HFF-Myc (cell line): Measurements from ENCODE around the gene ZGPAT.
"Not testable (repeated sequence)": the region's sequence is repeated elsewhere in the genome, so short reads cannot be mapped to it uniquely, and the experiment has no call there.

Source experiments
- DNase-seq: peaks from one replicate; pipeline ENCODE4 v3.0.0-alpha.2; 2011; ENCODE audit warnings: low read depth; ENCODE audit errors: extremely low read depth
- H3K4me3 ChIP-seq: replicated peaks from 2 replicates; pipeline ENCODE4 v1.5.1; 2011; ENCODE audit warnings: low read depth, mild to moderate bottlenecking, control low read depth, low read length
- TF ChIP-seq, protein P1 (sequence below): IDR thresholded peaks from 2 replicates; pipeline ENCODE4 v1.5.1; 2012; ENCODE audit warnings: mild to moderate bottlenecking, low read depth, low read length, control low read depth; ENCODE audit errors: missing control alignments

The ZGPAT gene

DNA sequence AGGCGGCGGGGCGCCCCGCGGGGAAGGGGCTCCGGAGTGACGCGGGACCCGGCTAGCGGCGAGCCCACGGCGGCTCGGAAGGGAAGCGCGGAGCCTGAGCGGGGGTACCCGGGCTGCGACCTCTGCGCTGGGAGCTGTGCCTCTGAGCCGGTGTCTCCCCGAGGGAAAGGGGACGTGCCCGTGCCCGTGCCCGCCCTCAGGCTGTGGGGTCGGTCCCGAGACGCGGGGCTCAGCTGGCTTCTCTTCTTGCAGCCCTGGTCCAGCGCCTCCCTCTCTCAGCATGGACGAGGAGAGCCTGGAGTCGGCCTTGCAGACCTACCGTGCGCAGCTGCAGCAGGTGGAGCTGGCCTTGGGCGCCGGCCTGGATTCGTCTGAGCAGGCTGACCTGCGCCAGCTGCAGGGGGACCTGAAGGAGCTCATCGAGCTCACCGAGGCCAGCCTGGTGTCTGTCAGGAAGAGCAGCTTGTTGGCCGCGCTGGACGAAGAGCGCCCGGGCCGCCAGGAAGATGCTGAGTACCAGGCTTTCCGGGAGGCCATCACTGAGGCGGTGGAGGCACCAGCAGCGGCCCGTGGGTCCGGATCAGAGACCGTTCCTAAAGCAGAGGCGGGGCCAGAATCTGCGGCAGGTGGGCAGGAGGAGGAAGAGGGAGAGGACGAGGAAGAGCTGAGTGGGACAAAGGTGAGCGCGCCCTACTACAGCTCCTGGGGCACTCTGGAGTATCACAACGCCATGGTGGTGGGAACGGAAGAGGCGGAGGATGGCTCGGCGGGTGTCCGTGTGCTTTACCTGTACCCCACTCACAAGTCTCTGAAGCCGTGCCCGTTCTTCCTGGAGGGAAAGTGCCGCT, 686 bp downstream of the ZGPAT start:
- no peak for DNase-seq
- TF ChIP-seq, protein P1, sequence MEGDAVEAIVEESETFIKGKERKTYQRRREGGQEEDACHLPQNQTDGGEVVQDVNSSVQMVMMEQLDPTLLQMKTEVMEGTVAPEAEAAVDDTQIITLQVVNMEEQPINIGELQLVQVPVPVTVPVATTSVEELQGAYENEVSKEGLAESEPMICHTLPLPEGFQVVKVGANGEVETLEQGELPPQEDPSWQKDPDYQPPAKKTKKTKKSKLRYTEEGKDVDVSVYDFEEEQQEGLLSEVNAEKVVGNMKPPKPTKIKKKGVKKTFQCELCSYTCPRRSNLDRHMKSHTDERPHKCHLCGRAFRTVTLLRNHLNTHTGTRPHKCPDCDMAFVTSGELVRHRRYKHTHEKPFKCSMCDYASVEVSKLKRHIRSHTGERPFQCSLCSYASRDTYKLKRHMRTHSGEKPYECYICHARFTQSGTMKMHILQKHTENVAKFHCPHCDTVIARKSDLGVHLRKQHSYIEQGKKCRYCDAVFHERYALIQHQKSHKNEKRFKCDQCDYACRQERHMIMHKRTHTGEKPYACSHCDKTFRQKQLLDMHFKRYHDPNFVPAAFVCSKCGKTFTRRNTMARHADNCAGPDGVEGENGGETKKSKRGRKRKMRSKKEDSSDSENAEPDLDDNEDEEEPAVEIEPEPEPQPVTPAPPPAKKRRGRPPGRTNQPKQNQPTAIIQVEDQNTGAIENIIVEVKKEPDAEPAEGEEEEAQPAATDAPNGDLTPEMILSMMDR, result no peak
- H3K4me3 ChIP-seq, result peak overlapping the region; percentile 90

GRCh38 chr20:63709149-63709527, 1.3 kb downstream of the ZGPAT start:
- TF ChIP-seq, protein P1, result no peak
- H3K4me3 ChIP-seq, result peak overlapping the region; percentile 90
- no peak for DNase-seq

GRCh38 chr20:63711085-63711645, 3.3 kb downstream of the ZGPAT start:
- TF ChIP-seq, protein P1, result no peak
- no peak for DNase-seq
- no peak overlapping the region for H3K4me3 ChIP-seq

DNA sequence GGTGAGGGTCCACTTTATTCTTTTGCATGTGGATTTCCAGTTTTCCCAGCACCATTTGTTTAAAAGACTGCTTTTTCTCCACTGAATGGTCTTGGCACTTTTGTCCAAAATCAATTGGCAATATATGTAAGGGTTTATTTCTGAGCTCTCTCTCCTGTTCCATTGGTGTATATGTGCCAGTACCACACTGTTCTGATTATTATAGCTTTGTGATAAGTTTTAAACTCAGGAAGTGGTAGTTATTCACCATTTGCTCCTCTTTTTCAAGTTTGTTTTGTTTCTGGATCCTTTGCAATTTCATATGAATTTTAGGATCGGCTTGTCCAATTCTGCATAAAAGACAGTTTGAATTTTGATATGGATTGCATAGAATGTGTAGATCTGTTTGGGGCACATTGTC, 4.4 kb downstream of the ZGPAT start:
- no peak overlapping the region for H3K4me3 ChIP-seq
- DNase-seq, result no peak
- TF ChIP-seq, protein P1, result no peak

GRCh38 chr20:63714858-63715257, 7.0 kb downstream of the ZGPAT start:
- TF ChIP-seq, protein P1, result no peak
- H3K4me3 ChIP-seq, result no peak overlapping the region

DNA sequence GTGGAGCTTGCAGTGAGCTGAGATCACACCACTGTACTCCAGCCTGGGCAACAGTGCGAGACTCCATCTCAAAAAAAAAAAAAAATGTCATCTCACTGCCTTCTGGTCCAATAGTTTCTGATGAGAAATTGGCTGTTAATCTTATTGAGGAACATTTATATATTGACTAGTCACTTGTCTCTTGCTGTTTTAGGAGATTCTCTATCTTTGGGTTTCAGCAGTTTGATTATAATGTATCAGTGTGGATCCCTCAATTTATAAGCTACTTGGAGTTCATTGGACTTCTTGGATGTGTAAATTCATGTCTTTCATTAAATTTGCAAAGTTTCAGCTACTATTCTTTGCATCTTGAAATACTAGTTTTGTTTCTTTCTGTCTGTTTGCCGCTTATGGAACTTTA, 11.2 kb downstream of the ZGPAT start:
- DNase-seq, result no peak
- no peak overlapping the region for H3K4me3 ChIP-seq
- TF ChIP-seq, protein P1, result no peak

More at GRCh38 chr20:63714858-63715257, 7.0 kb downstream of the ZGPAT start:
- DNase-seq, result no peak

DNA sequence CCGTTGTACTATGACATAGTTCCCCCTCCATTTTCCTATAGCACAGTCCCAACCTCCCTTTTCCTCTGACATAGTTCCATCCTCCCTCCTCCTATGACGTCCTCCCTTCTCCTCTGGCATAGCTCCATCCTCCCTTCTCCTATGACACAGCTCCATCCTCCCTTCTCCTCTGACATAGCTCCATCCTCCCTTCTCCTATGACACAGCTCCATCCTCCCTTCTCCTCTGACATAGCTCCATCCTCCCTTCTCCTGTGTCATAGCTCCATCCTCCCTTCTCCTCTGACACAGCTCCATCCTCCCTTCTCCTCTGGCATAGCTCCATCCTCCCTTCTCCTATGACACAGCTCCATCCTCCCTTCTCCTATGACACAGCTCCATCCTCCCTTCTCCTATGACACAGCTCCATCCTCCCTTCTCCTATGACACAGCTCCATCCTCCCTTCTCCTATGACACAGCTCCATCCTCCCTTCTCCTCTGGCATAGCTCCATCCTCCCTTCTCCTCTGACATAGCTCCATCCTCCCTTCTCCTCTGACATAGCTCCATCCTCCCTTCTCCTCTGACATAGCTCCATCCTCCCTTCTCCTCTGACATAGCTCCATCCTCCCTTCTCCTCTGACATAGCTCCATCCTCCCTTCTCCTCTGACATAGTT, 15.3 kb downstream of the ZGPAT start:
- DNase-seq, H3K4me3 ChIP-seq: not testable (repeated sequence)

DNA sequence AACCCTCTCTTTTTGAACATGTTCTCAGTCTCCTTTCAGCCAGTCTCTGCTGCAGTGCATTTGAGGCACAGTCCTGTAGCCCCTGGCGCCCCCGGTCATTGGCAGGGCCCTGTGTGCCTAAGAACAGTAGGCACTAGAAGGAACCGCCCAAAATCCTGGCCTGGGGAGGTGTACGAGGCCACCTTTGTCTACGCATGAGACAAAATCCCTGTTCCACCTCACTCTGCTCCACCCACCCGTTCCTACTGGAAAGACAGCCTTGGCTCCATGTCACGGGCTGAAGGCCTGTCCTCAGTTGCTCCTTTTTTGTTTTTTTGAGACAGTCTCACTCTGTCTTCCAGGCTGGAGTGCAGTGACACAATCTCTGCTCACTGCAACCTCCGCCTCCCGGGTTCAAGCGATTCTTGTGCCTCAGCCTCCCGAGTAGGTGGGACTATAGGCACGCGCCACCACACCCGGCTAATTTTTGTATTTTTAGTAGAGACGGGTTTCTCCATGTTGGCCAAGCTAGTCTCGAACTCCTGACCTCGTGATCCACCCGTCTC, 22.4 kb downstream of the ZGPAT start:
- H3K4me3 ChIP-seq, DNase-seq: not testable (repeated sequence)
